Hepatocyte (in vitro differentiated cells): ENCODE results near the gene CLSTN1.

ENCODE experiments used
- CTCF ChIP-seq: fragments of 200-600 bp; sonication (generic); IDR thresholded peaks from 2 replicates; pipeline ENCODE4 v1.5.1; 2016; ENCODE audit warnings: antibody characterized with exemption, mild to moderate bottlenecking; ENCODE audit not compliant: poor library complexity
- EZH2 ChIP-seq: fragments of 200-600 bp; sonication (generic); IDR thresholded peaks from 2 replicates; pipeline ENCODE4 v1.6.1; 2016; ENCODE audit warnings: antibody characterized with exemption, mild to moderate bottlenecking, borderline replicate concordance

GRCh38 chr1:9723068-9723805 is 100.5 kb downstream of the CLSTN1 start:
- TF ChIP-seq CTCF (no peak), EZH2 (no peak)
